ENCODE results near the gene NME7.

- TF ChIP-seq CTCF (conservative IDR thresholded peaks at IDR 0.05; ENCODE audit: low read length) = no peak
- no peak for TF ChIP-seq EZH2phosphoT487 (IDR thresholded peaks at IDR 0.05; ENCODE audit: borderline replicate concordance)
Measured at GRCh38 chr1:169099561-169099960, 268.0 kb downstream of the NME7 start.

All from Loucy (cell line).